ENCODE data around the gene RFESD. TPM values are rescaled to one million over a fixed set of nuclear protein-coding genes. Genes with fewer than 3 reads are reported as not detected.
A peak's percentile ranks its signal among the peaks of the same experiment; 100 is the strongest.

RFESD gene
- total and polyA plus RNA-seq, 2 of the 13 experiments (the other 11 are each of a cell fraction or from before 2014, with no cell fraction given) = 1.1 to 2.2 TPM

DNA sequence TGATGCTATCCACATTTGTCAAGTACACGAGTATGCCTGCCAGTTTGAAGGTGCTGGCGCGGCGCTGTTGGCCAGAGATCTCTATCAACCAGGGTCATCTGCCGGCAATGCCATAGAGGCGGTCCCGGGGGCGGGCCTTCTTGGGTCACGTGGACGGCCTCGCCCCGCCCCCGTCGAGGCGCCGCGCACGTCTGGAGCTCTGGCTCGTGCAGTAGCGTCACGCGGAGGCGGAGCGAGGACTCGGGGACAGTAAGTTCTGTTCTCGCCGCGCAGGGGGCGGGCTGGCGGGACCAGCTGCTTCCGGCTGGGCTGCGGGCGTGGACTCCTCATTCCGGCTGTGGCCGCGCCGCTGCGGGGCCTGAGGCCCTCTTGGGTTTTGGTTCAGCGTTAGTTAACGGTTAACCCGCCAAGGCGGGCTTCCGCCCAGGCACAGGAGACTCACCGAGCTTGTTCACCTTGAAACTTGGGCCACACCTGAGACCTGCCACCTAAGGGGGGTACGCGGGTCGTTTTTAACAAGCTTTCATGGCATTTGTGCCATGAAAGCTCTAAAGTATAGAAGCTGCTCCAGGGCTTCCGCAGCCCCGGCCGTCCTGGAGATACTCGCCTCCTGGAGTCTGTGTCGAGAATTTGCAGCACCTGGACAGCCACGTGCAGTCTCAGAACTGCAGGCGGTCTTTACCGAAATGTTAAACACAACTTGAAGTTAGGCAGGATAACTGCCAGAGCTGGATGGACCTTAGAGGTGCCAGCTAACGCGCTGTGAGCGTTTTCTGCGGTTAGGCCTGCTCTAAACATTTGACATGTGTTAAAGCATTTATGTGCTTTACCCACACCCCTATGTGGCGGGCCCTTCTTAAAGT, at the start of gene RFESD (continued):
- TF ChIP-seq MLLT10 (CRISPR knock-in tag; IDR thresholded peaks at IDR 0.05) (no peak), SMYD3 (CRISPR knock-in tag; IDR thresholded peaks at IDR 0.05) (peak; percentile 34), ZNF713 (CRISPR knock-in tag; IDR thresholded peaks at IDR 0.05) (no peak), JDP2 (CRISPR knock-in tag; IDR thresholded peaks at IDR 0.05; ENCODE audit: borderline replicate concordance) (no peak), ZFP1 (CRISPR knock-in tag; IDR thresholded peaks at IDR 0.05) (peak; percentile 75; the same call in 1 of the 2 replicates), FOSL2 (CRISPR knock-in tag; IDR thresholded peaks at IDR 0.05) (peak; percentile 34; the same call in 1 of the 2 replicates), ZNF7 (CRISPR knock-in tag; IDR thresholded peaks at IDR 0.05) (no peak), TAF15 (IDR thresholded peaks at IDR 0.05; ENCODE audit: low read depth, low read length, poor library complexity, severe bottlenecking) (peak; percentile 58), ZNF577 (CRISPR knock-in tag; IDR thresholded peaks at IDR 0.05; ENCODE audit: borderline replicate concordance, low read depth) (no peak), ZBTB34 (CRISPR knock-in tag; IDR thresholded peaks at IDR 0.05) (peak; percentile 85; the same call in 1 of the 2 replicates), DNMT1 (CRISPR knock-in tag; IDR thresholded peaks at IDR 0.05) (no peak), MTA1 (CRISPR knock-in tag; IDR thresholded peaks at IDR 0.05; ENCODE audit: borderline replicate concordance) (peak; percentile 64; the same call in 1 of the 2 replicates), ZNF883 (CRISPR knock-in tag; IDR thresholded peaks at IDR 0.05; ENCODE audit: not compliant biosample characterization) (peak; percentile 21), SP140L (CRISPR knock-in tag; IDR thresholded peaks at IDR 0.05; ENCODE audit: borderline replicate concordance) (0 out of 2 replicates have a peak, but pooled peaks have one; percentile 26), USF2 (IDR thresholded peaks at IDR 0.05; ENCODE audit: low read depth, low read length) (peak; percentile 88), USF2 (CRISPR knock-in tag; IDR thresholded peaks at IDR 0.05; ENCODE audit: borderline replicate concordance) (peak; percentile 97), GFI1 (CRISPR knock-in tag; IDR thresholded peaks at IDR 0.05; ENCODE audit: borderline replicate concordance) (peak; percentile 73; the same call in 1 of the 2 replicates), GZF1 (CRISPR knock-in tag; IDR thresholded peaks at IDR 0.05) (no peak)
- TF ChIP-seq, protein P1, sequence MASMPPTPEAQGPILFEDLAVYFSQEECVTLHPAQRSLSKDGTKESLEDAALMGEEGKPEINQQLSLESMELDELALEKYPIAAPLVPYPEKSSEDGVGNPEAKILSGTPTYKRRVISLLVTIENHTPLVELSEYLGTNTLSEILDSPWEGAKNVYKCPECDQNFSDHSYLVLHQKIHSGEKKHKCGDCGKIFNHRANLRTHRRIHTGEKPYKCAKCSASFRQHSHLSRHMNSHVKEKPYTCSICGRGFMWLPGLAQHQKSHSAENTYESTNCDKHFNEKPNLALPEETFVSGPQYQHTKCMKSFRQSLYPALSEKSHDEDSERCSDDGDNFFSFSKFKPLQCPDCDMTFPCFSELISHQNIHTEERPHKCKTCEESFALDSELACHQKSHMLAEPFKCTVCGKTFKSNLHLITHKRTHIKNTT (CRISPR knock-in tag; IDR thresholded peaks at IDR 0.05) = no peak
